Activated CD4-positive, alpha-beta T cell treated with anti-CD3 and anti-CD28 coated beads for 24 hours (primary cell): ENCODE results near the gene SPRING1.

Experiments used
- DNase-seq, 2 donors: peaks; one replicate each; pipeline ENCODE4 v3.0.0-alpha.2; 2020; ENCODE audit warnings: low read depth in 2 of 2

SPRING1 gene

GRCh38 chr12:116708826-116709756 lies 28.8 kb downstream of the SPRING1 start:
- peak; percentile 14 to 17 for DNase-seq

- DNase-seq = no peak
These were observed 30.1 kb downstream of the SPRING1 start for GRCh38 chr12:116707751-116708150.

- peak; percentile 46 to 57 for DNase-seq
These were observed 34.6 kb downstream of the SPRING1 start for GRCh38 chr12:116703214-116703795.

- DNase-seq = no peak
These were observed 36.4 kb downstream of the SPRING1 start for GRCh38 chr12:116701432-116701831.

- DNase-seq = no peak
These were observed 37.8 kb downstream of the SPRING1 start for GRCh38 chr12:116700066-116700465.

- DNase-seq = no peak
These were observed 39.3 kb downstream of the SPRING1 start for GRCh38 chr12:116698554-116699075.

GRCh38 chr12:116698116-116698515 lies 39.8 kb downstream of the SPRING1 start:
- no peak for DNase-seq

GRCh38 chr12:116697716-116698115 lies 40.2 kb downstream of the SPRING1 start:
- no peak for DNase-seq

- no peak for DNase-seq
These were observed 40.6 kb downstream of the SPRING1 start for GRCh38 chr12:116697305-116697704.

GRCh38 chr12:116695464-116695725 lies 42.5 kb downstream of the SPRING1 start:
- DNase-seq = no peak

- DNase-seq = no peak
These were observed 43.0 kb downstream of the SPRING1 start for GRCh38 chr12:116694653-116695463.

GRCh38 chr12:116693286-116694227 lies 44.3 kb downstream of the SPRING1 start:
- DNase-seq = no peak

GRCh38 chr12:116692605-116693004 lies 45.3 kb downstream of the SPRING1 start:
- DNase-seq = no peak

GRCh38 chr12:116691636-116692035 lies 46.2 kb downstream of the SPRING1 start:
- DNase-seq = no peak

- DNase-seq = no peak
These were observed 46.7 kb downstream of the SPRING1 start for GRCh38 chr12:116691205-116691604.

GRCh38 chr12:116689979-116690744 lies 47.7 kb downstream of the SPRING1 start:
- no peak for DNase-seq

- DNase-seq = no peak
These were observed 48.3 kb downstream of the SPRING1 start for GRCh38 chr12:116689521-116689920.
